ENCODE measurements around the gene BRWD1.

DNA sequence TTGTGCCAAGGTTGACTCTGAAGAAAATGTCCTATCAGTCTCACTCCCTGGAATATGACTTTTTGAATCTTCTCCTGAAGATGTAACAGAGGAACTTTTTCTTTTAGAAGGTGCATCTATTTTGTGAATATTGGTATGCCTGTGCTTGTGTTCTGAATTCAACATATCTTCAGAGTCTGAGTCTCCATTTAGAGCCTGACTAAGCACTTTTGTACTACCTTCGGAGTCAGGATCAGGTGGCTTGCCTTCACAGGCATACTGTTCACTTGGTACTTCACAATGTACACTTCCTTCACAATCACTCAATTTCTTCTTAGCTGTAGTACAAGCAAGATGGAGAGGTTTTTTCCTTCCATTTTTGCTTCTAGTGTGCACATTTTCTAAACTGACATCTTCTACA lies 116.6 kb downstream of the BRWD1 start:
- TF ChIP-seq, protein P1, sequence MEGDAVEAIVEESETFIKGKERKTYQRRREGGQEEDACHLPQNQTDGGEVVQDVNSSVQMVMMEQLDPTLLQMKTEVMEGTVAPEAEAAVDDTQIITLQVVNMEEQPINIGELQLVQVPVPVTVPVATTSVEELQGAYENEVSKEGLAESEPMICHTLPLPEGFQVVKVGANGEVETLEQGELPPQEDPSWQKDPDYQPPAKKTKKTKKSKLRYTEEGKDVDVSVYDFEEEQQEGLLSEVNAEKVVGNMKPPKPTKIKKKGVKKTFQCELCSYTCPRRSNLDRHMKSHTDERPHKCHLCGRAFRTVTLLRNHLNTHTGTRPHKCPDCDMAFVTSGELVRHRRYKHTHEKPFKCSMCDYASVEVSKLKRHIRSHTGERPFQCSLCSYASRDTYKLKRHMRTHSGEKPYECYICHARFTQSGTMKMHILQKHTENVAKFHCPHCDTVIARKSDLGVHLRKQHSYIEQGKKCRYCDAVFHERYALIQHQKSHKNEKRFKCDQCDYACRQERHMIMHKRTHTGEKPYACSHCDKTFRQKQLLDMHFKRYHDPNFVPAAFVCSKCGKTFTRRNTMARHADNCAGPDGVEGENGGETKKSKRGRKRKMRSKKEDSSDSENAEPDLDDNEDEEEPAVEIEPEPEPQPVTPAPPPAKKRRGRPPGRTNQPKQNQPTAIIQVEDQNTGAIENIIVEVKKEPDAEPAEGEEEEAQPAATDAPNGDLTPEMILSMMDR (IDR thresholded peaks at IDR 0.05): no peak
- TF ChIP-seq POLR2A (IDR thresholded peaks at IDR 0.05) (no peak), POLR2AphosphoS5 (IDR thresholded peaks at IDR 0.05) (no peak)
